ENCODE results near the gene TRMT61A.
A peak's percentile ranks its signal among the peaks of the same experiment; 100 is the strongest.

The TRMT61A gene

DNA sequence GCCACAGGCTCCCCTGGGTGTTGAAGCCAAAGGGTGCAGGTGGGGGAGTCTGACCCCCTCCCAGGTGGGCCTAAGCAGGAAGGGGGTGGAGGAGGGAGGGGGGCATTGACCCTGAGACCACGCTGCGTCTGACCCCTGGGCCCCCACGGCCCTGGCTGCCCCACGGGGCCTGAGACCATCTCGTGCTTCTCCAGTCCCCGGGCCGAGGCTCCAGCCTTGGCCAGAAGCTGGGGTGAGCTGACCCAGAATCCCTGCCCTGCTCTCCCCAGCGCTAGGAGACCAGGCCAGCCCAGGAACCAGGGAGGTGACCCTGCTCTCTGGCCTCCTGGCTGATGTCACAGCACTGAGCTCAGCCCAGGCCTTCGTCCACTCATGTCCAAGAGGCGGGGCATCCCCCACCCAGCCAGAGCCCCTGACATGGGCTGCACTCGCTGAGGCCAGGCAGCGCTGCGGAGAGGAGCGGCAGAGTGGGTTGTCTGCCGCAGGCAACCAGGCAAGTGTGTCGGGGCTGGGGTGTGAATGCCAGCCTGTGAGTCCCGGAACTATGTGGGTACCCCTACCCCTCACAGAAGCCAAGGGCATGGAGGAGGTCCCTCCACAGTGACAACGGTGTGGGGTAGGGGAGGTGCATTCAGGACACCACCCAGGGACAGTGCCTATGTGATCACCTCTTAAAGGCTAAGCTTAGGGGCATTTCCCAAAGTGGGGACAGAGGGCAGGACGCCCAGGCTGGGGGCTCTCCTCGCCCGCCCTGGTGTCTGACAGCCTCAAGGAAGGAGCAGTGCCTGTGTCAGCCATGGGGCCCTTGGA lies 6.3 kb downstream of the TRMT61A start:
- no peak for DNase-seq (ENCODE audit: low read depth)

- no peak for DNase-seq (ENCODE audit: low read depth)
Measured at GRCh38 chr14:103535891-103536565, 7.0 kb downstream of the TRMT61A start.

- DNase-seq (ENCODE audit: low read depth), result no peak
Measured at GRCh38 chr14:103536693-103537092, 7.7 kb downstream of the TRMT61A start.

- no peak for DNase-seq (ENCODE audit: low read depth)
Measured at GRCh38 chr14:103537175-103537990, 8.4 kb downstream of the TRMT61A start.

DNA sequence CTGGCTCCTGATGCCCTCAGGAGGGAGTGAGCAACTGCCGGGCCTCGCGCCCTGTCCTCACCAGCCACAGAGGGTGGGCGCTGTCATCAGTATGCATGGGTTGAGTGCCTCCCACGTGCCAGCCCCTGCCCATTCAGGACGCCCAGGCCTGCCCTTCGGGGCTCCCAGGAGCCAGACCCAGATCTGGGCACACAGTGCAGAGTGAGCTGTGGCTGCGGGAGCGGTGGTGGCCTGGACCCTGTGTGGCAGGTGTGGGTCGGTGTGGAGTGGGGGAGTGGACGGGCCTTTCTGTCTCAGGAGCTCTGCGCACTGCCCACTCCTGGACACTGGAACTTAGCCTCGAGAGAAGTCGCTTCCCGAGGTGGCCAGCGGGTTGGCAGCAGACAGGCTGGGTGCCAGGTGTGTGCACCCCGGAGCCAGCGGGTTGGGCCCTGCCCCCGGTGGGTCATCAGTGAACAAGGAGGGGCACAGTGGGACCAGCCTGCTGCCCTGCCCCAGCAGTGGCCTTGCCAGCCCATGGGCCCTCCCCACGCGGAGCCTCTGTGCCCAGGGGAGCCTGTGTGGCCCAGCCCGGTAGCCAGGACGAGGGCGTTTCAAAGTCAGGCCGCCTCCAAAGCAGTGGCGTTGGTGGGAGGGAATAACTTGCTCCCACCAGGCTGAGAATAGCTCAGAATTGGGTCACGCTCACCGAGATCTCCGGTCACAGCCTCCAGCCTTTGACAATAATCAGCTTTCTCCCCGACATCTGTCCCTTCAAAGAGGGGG lies 9.5 kb downstream of the TRMT61A start:
- no peak for DNase-seq (ENCODE audit: low read depth)

- no peak for DNase-seq (ENCODE audit: low read depth)
Measured at GRCh38 chr14:103539056-103539825, 10.2 kb downstream of the TRMT61A start.

DNA sequence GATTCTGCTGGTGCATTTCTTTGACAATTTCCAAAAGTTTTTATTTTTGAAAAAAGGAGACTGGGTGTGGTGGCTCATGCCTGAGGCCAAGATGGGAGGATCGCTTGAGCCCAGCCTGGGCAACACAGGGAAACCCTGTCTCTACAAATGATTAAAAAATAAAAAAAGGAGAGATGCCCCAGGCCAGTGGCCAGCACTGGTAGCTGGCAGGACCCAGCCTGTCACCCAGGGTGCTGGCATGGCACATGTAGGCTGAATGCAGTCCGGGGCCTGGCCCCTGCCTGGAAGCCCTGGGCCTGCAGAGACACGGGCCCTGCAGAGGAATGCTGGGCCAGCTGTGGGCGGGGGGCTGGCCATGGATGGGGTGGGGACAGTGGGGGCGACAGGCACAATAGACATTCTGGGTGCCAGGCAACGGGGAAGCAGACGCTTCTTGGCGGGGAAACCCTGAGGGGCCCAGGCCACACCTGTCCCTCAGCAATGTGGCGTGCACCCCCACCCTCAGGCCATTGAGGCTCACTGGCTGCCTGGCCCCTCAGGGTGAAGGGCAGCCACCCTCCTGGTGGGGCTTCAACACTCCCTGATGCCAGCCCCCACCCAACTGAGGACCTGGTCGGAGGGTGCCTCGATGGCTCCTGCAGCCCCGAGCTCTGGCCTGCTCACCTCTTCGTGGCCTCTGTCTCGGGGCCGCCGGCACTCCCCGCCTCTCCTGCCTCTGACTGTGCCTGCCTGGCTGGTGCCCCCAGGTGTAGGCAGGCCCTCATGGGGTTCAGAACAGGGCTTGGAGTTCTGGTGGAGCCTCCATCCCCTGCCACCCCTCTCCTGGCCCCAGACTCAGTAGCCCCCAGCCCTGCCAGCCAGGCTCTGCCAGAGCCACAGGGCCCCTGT lies 12.1 kb downstream of the TRMT61A start:
- DNase-seq (ENCODE audit: low read depth), result no peak

- DNase-seq (ENCODE audit: low read depth), result no peak
Measured at GRCh38 chr14:103541709-103542604, 13.0 kb downstream of the TRMT61A start.

- DNase-seq (ENCODE audit: low read depth), result no peak
Measured at GRCh38 chr14:103542605-103543088, 13.7 kb downstream of the TRMT61A start.

GRCh38 chr14:103543140-103543539 lies 14.1 kb downstream of the TRMT61A start:
- DNase-seq (ENCODE audit: low read depth), result no peak

- no peak for DNase-seq (ENCODE audit: low read depth)
Measured at GRCh38 chr14:103543721-103544387, 14.9 kb downstream of the TRMT61A start.

DNA sequence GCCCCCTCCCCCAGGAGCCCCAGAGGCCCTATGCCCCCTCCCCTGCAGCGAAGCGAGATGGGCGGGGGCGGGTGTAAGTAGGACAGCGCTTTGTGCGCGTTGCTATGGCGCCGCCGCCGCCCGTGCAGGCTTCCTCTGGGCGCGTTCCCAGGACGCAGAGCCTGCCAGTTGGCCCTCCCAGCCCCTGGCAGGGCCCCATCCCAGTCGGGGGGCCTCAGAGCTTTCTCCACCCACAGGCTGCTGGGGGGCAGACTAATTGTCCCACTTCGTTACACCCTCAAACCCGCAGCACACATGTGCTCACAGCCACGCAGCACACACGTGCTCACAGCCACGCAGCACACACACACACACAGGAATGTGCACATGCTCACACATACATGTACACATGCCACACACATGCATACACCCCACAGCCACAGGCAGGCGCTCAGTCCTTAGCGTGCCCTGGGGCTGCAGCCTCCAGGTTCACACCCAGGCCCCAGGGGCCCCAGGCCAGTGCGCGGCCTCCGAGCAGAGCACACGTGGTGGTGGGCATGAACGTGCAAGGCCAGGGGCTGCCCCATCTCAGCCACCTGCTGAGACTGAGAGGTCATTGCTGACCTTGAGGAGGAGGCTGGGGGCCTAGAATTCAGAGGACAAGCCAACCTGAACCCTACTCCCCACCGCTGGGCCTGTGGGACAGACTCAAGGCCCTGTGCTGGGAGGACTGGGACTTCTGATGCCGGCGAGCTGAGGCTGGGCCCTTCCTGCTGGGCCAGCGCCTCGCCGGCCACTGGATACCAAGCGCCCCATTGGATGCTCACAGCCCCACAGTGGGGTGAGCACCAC lies 15.6 kb downstream of the TRMT61A start:
- no peak for DNase-seq (ENCODE audit: low read depth)

DNA sequence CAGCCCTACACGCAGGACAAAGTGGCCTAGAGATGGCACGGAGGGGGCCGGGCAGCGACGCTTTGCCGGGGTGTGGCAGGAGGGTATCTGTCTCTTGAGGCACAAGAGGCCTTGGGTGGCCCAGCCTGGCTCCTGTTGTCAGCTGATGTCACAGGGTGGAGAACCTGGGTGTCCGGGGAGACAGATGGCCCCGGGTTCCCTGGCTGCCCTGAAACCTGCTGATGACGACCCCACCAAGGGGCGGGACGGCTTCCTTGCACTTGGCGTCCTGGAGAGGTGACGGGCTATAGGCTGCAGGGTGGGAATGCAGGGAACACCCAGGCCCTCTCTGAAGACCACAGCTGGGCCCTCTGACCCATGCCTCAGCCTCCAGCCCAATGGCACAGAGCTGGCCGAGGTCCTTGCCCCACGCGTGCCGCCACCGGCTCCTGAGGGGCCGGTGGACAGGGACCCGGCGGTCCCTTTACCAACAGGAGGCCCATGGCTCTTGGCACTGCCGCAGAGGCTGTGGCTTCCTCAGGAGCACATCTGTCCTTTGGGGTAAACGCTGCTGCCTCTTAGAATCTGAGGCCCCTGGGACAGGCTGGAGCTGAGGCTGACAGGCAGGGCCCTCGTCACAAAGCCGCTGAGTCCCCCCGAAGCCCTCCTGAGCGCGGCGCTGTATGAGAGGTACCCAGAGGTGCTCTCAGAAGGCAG lies 16.4 kb downstream of the TRMT61A start:
- no peak for DNase-seq (ENCODE audit: low read depth)

GRCh38 chr14:103545915-103546651 lies 17.1 kb downstream of the TRMT61A start:
- no peak for DNase-seq (ENCODE audit: low read depth)

GRCh38 chr14:103546652-103547454 lies 17.9 kb downstream of the TRMT61A start:
- DNase-seq (ENCODE audit: low read depth), result peak; percentile 77
